Activated CD4-positive, alpha-beta T cell treated with anti-CD3 and anti-CD28 coated beads, Interleukin-2, Interleukin-6, amounts not matched to agents 100 ng/mL and 50 ng/mL, durations not matched to agents 16 hours and 8 hours (primary cell): Measurements from ENCODE around the gene CT45A6.
"Not testable (repeated sequence)": the region's sequence is repeated elsewhere in the genome, so short reads cannot be mapped to it uniquely, and the experiment has no call there.

Source experiments
- DNase-seq: peaks from one replicate; pipeline ENCODE4 v3.0.0-alpha.2; 2020

Gene CT45A6

GRCh38 chrX:135802687-135803086 is at the start of gene CT45A6:
CT45A6 (minus strand) TSS chrX:135802787; CDS start chrX:135798993, 3,794 bp downstream.
- not testable (repeated sequence) for DNase-seq

- not testable (repeated sequence) for DNase-seq
These were observed 34.6 kb upstream of the CT45A6 start, which contains the start of gene CT45A7 for GRCh38 chrX:135837180-135837579. CT45A7 (minus strand) TSS chrX:135837280; CDS start chrX:135833533, 3,747 bp downstream.

- not testable (repeated sequence) for DNase-seq
These were observed 17.3 kb upstream of the CT45A6 start, which contains the start of gene CT45A2 for GRCh38 chrX:135819912-135820311. CT45A2 (minus strand) TSS chrX:135820012; CDS start chrX:135816265, 3,747 bp downstream.

GRCh38 chrX:135785403-135785802 is 17.2 kb downstream of the CT45A6 start, which contains the start of gene CT45A5:
CT45A5 (minus strand) TSS chrX:135785503; CDS start chrX:135781729, 3,774 bp downstream.
- DNase-seq = not testable (repeated sequence)

GRCh38 chrX:135768091-135768490 is 34.5 kb downstream of the CT45A6 start, which contains the start of gene CT45A3:
CT45A3 (minus strand) TSS chrX:135768191; CDS start chrX:135764444, 3,747 bp downstream.
- not testable (repeated sequence) for DNase-seq

GRCh38 chrX:135744739-135745138 is 57.8 kb downstream of the CT45A6 start:
- DNase-seq = not testable (repeated sequence)
